Hepatocyte (in vitro differentiated cells): ENCODE data around the gene DUOX1. TPM values are rescaled to one million over a fixed set of nuclear protein-coding genes. Genes with fewer than 3 reads are reported as not detected.

Experiments used
- DNase-seq: peaks from one replicate; pipeline ENCODE4 v3.0.0-alpha.2; 2016; ENCODE audit warnings: low spot score
- H2AFZ ChIP-seq: fragments of 200-600 bp; sonication (generic); 2 replicates; pipeline ENCODE4 v1.6.0; 2016; ENCODE audit warnings: antibody characterized with exemption, mild to moderate bottlenecking
- H3K27ac ChIP-seq: fragments of 200-600 bp; sonication (generic); 2 replicates; pipeline ENCODE4 v1.5.1; 2016; ENCODE audit warnings: mild to moderate bottlenecking
- H3K27me3 ChIP-seq: fragments of 200-600 bp; sonication (generic); 2 replicates; pipeline ENCODE4 v1.6.1; 2016
- H3K36me3 ChIP-seq: fragments of 200-600 bp; sonication (generic); replicated peaks from 2 replicates; pipeline ENCODE4 v1.5.1; 2016; ENCODE audit warnings: low read depth; ENCODE audit not compliant: insufficient read depth
- H3K4me1 ChIP-seq: fragments of 200-600 bp; sonication (generic); 2 replicates; pipeline ENCODE4 v1.5.1; 2016; ENCODE audit warnings: mild to moderate bottlenecking, moderate library complexity; ENCODE audit not compliant: insufficient read depth
- H3K4me2 ChIP-seq: fragments of 200-600 bp; sonication (generic); 2 replicates; pipeline ENCODE4 v1.6.0; 2016
- H3K4me3 ChIP-seq: fragments of 200-600 bp; sonication (generic); 2 replicates; pipeline ENCODE4 v1.5.1; 2016; ENCODE audit warnings: mild to moderate bottlenecking
- H3K79me2 ChIP-seq: fragments of 200-600 bp; sonication (generic); 2 replicates; pipeline ENCODE4 v1.6.0; 2017; ENCODE audit warnings: mild to moderate bottlenecking
- H3K9me2 ChIP-seq: fragments of 200-600 bp; sonication (generic); replicated peaks from 2 replicates; pipeline ENCODE4 v1.6.0; 2017; ENCODE audit warnings: mild to moderate bottlenecking; ENCODE audit not compliant: insufficient read depth
- H3K9me3 ChIP-seq: fragments of 200-600 bp; sonication (generic); 2 replicates; pipeline ENCODE4 v1.5.1; 2016; ENCODE audit warnings: low read depth, mild to moderate bottlenecking
- H4K20me1 ChIP-seq: fragments of 200-600 bp; sonication (generic); 2 replicates; pipeline ENCODE4 v1.6.0; 2016; ENCODE audit warnings: mild to moderate bottlenecking; ENCODE audit not compliant: insufficient read depth, poor library complexity, severe bottlenecking
- CTCF ChIP-seq: fragments of 200-600 bp; sonication (generic); IDR thresholded peaks from 2 replicates; pipeline ENCODE4 v1.5.1; 2016; ENCODE audit warnings: antibody characterized with exemption, mild to moderate bottlenecking; ENCODE audit not compliant: poor library complexity
- EZH2 ChIP-seq: fragments of 200-600 bp; sonication (generic); IDR thresholded peaks from 2 replicates; pipeline ENCODE4 v1.6.1; 2016; ENCODE audit warnings: antibody characterized with exemption, mild to moderate bottlenecking, borderline replicate concordance
- EZH2phosphoT487 ChIP-seq: fragments of 200-600 bp; sonication (generic); IDR thresholded peaks from one replicate; pipeline ENCODE4 v1.6.1; 2018; ENCODE audit warnings: antibody characterized with exemption, mild to moderate bottlenecking, low read depth, moderate library complexity; ENCODE audit not compliant: unreplicated experiment, severe bottlenecking
- WGBS: methylation state at CpG from one replicate; pipeline ENCODE4 v1.1.6; 2016; ENCODE audit warnings: low lambda C conversion rate; ENCODE audit errors: missing lambda C conversion rate; 5-methylcytosine and 5-hydroxymethylcytosine counted together
- polyA plus RNA-seq: library from polyadenylated mRNA; unstranded; fragments of >200 nt; fragmentation: Nextera tagmentation; extraction: Ambion mirVana; gene quantifications from 2 replicates; pipeline ENCODE4 v1.2.1, GENCODE V29; 2016
- total RNA-seq: library from RNA; depleted of rRNA; stranded (reverse); fragments of >200 nt; gene quantifications from 2 replicates; pipeline ENCODE4 v1.2.3, GENCODE V29; 2014

The DUOX1 gene
- total and polyA plus RNA-seq, 2 experiments from 2014 or later: 3.3 to 7.7 TPM

GRCh38 chr15:45114076-45114750 lies 15.6 kb upstream of the DUOX1 start, which contains the start of the genes DUOX2 and DUOXA2:
Gene DUOX2, minus strand, starts transcription at chr15:45114172. Its CDS starts 761 bp downstream, at chr15:45113411.
Gene DUOXA2, plus strand, starts transcription at chr15:45114326. Its CDS starts 280 bp downstream, at chr15:45114606.
- H3K4me1 ChIP-seq: peaks cover 20% of the 10 kb centered on the region
- no peak within 1 kb of the TSS for H3K4me3 ChIP-seq
- WGBS: 10% methylated on average over 42 of the region's 42 CpGs
- no peaks in the 10 kb centered on the region for H4K20me1 ChIP-seq
- peak within 1 kb of the TSS; percentile 89 for H3K4me2 ChIP-seq
- no peaks in the 10 kb centered on the region for H3K79me2 ChIP-seq
- H3K9me3 ChIP-seq: no peaks in the 10 kb centered on the region
- TF ChIP-seq EZH2: peak; percentile 92
- TF ChIP-seq CTCF: no peak
- H2AFZ ChIP-seq: no peak within 1 kb of the TSS
- peak; percentile 41 for DNase-seq
- H3K27me3 ChIP-seq: peaks cover 76% of the 10 kb centered on the region
- H3K9me2 ChIP-seq: no peaks in the 10 kb centered on the region
- no peak within 1 kb of the TSS for H3K27ac ChIP-seq
- H3K36me3 ChIP-seq: no peaks in the 10 kb centered on the region

- Histone ChIP-seq H3K27ac (no peak overlapping the region), H3K4me3 (no peak overlapping the region), H4K20me1 (no peaks in the 10 kb centered on the region), H3K4me2 (peak overlapping the region; percentile 84), H3K9me2 (no peaks in the 10 kb centered on the region), H3K79me2 (no peaks in the 10 kb centered on the region), H3K27me3 (peaks cover 71% of the 10 kb centered on the region), H3K4me1 (peaks cover 20% of the 10 kb centered on the region), H2AFZ (no peak overlapping the region), H3K36me3 (no peaks in the 10 kb centered on the region), H3K9me3 (no peaks in the 10 kb centered on the region)
- no peak for TF ChIP-seq CTCF
- no peak for TF ChIP-seq EZH2phosphoT487
- no peak for TF ChIP-seq EZH2
- no peak for DNase-seq
- 36% methylated on average over 2 of the region's 2 CpGs for WGBS
These were observed 15.1 kb upstream of the DUOX1 start for GRCh38 chr15:45114751-45115085.

- H3K4me1 ChIP-seq: peaks cover 20% of the 10 kb centered on the region
- no peaks in the 10 kb centered on the region for H4K20me1 ChIP-seq
- DNase-seq: no peak
- H3K27ac ChIP-seq: no peak overlapping the region
- H3K4me2 ChIP-seq: no peak overlapping the region
- 77% methylated on average over 7 of the region's 7 CpGs for WGBS
- H3K9me2 ChIP-seq: no peaks in the 10 kb centered on the region
- H3K4me3 ChIP-seq: no peak overlapping the region
- no peak overlapping the region for H2AFZ ChIP-seq
- no peaks in the 10 kb centered on the region for H3K79me2 ChIP-seq
- TF ChIP-seq CTCF: no peak
- TF ChIP-seq EZH2: no peak
- no peak for TF ChIP-seq EZH2phosphoT487
- no peaks in the 10 kb centered on the region for H3K36me3 ChIP-seq
- no peaks in the 10 kb centered on the region for H3K9me3 ChIP-seq
- H3K27me3 ChIP-seq: peaks cover 65% of the 10 kb centered on the region
These were observed 14.4 kb upstream of the DUOX1 start for GRCh38 chr15:45115312-45115820.
